Fibroblast of lung (primary cell): Measurements from ENCODE around the gene DDAH2.

Experiments
- CTCF ChIP-seq, 2 donors: IDR thresholded peaks in 1 of 2; conservative IDR thresholded peaks in 1 of 2; 1 replicate in 1 of 2; 2 replicates in 1 of 2; pipeline ENCODE4 v1.5.1; 2011 to 2012; ENCODE audit warnings: low read length in 2 of 2, control low read depth in 1 of 2, inconsistent platforms in 1 of 2, low read depth in 1 of 2, mild to moderate bottlenecking in 1 of 2
- EZH2 ChIP-seq: IDR thresholded peaks from 2 replicates; pipeline ENCODE4 v1.5.1; 2012; ENCODE audit warnings: low read length, control low read depth, mild to moderate bottlenecking; ENCODE audit errors: missing control alignments

GRCh38 chr6:31730631-31731086, 1.6 kb upstream of the DDAH2 start:
- TF ChIP-seq CTCF (conservative IDR thresholded peaks at IDR 0.05 in 1 of 2, IDR thresholded peaks at IDR 0.05 in 1 of 2; ENCODE audit: low read depth in 1 of 2, low read length in 2 of 2) (no peak), EZH2 (no peak)
